Camera-type eye (tissue), 1 donor: ENCODE results near the gene NFATC2IP. TPM values are rescaled to one million over a fixed set of nuclear protein-coding genes. Genes with fewer than 3 reads are reported as not detected.

Source experiments
- total RNA-seq: library from RNA; depleted of rRNA; stranded (reverse); fragments of >200 nt; gene quantifications from one replicate; pipeline ENCODE4 v1.2.3, GENCODE V29; 2014

The NFATC2IP gene
- total RNA-seq: 35.8 TPM

DNA sequence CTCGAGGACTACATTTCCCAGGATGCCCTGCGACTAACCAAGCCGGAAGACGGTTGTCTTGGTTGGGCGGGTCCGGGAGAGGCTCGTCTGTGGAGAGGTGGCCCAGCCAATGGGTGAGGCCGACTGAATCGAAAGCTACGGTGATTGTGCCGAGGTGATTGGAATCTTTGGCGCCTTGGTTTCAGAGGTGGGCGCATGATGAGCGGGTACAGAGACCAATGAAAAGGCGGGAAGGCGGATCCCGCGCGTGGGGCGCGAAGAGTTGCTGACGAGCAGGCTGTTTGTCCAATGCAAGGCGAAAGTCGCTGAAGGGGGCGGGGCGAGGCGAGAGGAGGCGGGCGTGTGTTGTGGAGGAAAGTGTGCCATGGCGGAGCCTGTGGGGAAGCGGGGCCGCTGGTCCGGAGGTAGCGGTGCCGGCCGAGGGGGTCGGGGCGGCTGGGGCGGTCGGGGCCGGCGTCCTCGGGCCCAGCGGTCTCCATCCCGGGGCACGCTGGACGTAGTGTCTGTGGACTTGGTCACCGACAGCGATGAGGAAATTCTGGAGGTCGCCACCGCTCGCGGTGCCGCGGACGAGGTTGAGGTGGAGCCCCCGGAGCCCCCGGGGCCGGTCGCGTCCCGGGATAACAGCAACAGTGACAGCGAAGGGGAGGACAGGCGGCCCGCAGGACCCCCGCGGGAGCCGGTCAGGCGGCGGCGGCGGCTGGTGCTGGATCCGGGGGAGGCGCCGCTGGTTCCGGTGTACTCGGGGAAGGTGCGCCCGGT is at the start of gene NFATC2IP:
NFATC2IP (plus strand) TSS at position 290 of the 762 bp plus-strand sequence; CDS start at position 365, 75 bp downstream.

DNA sequence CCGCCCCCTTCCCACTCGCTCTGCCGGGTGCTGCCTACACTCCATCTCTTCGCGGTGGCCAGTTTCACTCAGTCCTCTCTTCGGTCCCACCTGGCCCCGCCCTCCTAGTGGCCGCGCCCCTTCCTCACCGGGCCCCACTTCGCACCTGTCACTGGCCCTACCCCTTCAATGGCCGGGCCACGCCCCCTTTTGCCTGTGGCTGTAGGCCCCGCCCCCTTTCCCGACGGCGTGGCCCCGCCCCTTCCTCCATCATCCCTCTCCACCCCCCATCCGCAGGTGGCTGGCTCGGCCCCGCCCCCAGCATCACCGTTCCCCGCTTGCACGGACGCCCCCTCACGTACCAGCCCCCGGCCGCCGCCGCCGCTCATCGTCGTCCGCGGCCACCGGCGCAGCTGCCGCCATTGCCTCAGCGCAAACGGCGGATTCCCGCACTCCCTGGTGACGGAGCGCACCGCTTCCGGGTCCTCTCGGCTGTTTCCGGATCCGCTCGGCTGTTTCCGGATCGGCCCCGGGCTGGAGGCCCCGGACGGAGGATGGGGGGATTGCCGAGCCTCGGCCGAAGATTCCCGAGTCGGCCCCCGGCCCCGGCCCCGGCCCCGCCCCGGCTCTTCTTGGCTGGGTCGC is 25.9 kb upstream of the NFATC2IP start, which contains the start of gene RABEP2:
RABEP2 (minus strand) TSS at position 477 of the 624 bp plus-strand sequence; CDS start at position 402, 75 bp downstream.

DNA sequence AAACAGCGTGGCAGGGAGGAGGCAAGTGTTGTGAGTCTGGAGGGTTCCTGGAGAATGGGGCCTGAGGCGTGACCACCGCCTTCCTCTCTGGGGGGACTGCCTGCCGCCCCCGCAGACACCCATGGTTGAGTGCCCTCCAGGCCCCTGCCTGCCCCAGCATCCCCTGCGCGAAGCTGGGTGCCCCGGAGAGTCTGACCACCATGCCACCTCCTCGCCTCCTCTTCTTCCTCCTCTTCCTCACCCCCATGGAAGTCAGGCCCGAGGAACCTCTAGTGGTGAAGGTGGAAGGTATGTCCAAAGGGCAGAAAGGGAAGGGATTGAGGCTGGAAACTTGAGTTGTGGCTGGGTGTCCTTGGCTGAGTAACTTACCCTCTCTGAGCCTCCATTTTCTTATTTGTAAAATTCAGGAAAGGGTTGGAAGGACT is 18.9 kb upstream of the NFATC2IP start, which contains the start of gene CD19:
CD19 (plus strand) TSS at position 171 of the 425 bp plus-strand sequence; CDS start at position 201, 30 bp downstream.

DNA sequence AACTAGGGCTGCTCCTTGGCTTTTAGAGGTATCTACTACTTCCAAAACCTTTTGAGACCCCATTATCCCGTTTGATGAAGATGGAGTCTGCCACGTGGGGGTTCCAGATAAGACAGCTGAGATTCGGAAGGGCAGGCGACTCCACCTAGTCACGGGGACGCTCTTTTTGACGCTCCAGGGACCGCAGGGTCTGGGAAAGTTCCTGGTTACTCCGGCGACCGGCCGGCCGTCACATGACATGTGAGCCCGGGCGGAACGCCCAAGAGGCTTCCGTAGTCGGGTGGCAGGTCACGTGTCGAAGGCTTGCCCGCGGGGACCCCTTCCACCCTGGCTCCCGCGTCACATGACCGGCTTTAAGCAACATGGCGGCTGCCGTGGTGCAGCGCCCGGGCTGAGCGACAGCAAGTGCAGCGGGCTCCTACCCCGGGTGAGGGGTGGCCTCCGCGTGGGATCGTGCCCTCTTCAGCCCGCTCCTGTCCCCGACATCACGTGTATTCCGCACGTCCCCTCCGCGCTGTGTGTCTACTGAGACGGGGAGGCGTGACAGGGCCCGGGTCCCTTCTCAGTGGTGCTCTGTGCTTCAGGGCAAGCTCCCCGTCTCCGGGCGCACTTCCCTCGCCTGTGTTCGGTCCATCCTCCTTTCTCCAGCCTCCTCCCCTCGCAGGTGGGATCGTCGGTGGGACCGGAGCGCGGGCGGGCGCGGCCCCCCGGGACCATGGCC is 23.9 kb downstream of the NFATC2IP start, which contains the start of gene SPNS1:
SPNS1 (plus strand) TSS at position 342 of the 721 bp plus-strand sequence; CDS start at position 716, 374 bp downstream.

DNA sequence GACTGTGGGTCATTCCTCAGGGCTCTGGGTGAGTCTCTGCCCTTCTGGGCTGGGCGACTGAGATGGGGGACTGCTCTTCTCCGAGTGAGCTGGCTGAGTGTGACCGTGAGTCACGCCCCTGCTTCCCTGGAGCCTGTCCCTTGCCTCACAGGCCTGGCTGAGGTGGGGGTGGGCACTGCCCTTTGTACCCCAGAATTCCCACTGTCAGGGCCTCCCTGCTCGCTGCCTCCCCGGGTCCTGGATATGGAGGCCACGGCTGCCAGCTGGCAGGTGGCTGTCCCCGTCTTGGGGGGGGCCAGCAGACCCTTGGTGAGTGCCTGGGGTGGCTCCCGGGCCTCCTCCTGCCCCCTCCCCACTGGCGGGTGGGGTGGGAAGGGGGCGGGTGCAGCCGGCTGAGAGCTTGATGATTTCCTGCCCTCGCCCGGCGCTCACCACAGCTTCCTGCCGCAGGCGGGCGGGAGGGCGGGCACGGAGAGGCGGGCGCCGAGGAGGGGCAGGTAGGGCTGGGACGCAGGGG is 33.9 kb downstream of the NFATC2IP start, which contains the start of gene LAT:
LAT (plus strand) TSS at position 434 of the 517 bp plus-strand sequence. CDS start 366 bp downstream, outside the sequence.

Other genes with a start within 250 kb of the NFATC2IP start
- gene EIF3C, start 239.5 kb upstream of the NFATC2IP start, total RNA-seq: 214 TPM
- gene NPIPB9, start 199.2 kb upstream of the NFATC2IP start, total RNA-seq: 3.5 TPM
- 75.3 TPM for gene ATXN2L, start 127.9 kb upstream of the NFATC2IP start, total RNA-seq
- 57.1 TPM for gene TUFM, start 104.6 kb upstream of the NFATC2IP start, total RNA-seq
- gene SH2B1, start 87.1 kb upstream of the NFATC2IP start, total RNA-seq: 35.5 TPM
- 46.8 TPM for gene ATP2A1, start 72.4 kb upstream of the NFATC2IP start, total RNA-seq
- gene RABEP2, start 25.7 kb upstream of the NFATC2IP start, total RNA-seq: 41.0 TPM
- 0.88 TPM for gene CD19, start 19.0 kb upstream of the NFATC2IP start, total RNA-seq
- 25.1 TPM for gene SPNS1, start 23.8 kb downstream of the NFATC2IP start, total RNA-seq
- 2.9 TPM for gene LAT, start 34.1 kb downstream of the NFATC2IP start, total RNA-seq